D721Med (cell line): ENCODE measurements around the gene TLCD5.

ENCODE experiments used
- DNase-seq: peaks from one replicate; pipeline ENCODE4 v3.0.0; 2011; ENCODE audit warnings: low spot score; ENCODE audit not compliant: insufficient read length
- FAIRE-seq: peaks from 2 replicates; lab custom pipeline; 2011; peaks lifted over from hg19 to GRCh38; lab: Jason Lieb, UNC
- TF ChIP-seq, protein P1 (sequence below): IDR thresholded peaks from 2 replicates; pipeline ENCODE4 v1.5.1; 2012; ENCODE audit warnings: mild to moderate bottlenecking, control low read depth; ENCODE audit not compliant: insufficient read depth; ENCODE audit errors: missing control alignments

Gene TLCD5

GRCh38 chr11:120354779-120355178 lies 29.7 kb downstream of the TLCD5 start:
- FAIRE-seq (no peak), DNase-seq (no peak)
- TF ChIP-seq, protein P1, sequence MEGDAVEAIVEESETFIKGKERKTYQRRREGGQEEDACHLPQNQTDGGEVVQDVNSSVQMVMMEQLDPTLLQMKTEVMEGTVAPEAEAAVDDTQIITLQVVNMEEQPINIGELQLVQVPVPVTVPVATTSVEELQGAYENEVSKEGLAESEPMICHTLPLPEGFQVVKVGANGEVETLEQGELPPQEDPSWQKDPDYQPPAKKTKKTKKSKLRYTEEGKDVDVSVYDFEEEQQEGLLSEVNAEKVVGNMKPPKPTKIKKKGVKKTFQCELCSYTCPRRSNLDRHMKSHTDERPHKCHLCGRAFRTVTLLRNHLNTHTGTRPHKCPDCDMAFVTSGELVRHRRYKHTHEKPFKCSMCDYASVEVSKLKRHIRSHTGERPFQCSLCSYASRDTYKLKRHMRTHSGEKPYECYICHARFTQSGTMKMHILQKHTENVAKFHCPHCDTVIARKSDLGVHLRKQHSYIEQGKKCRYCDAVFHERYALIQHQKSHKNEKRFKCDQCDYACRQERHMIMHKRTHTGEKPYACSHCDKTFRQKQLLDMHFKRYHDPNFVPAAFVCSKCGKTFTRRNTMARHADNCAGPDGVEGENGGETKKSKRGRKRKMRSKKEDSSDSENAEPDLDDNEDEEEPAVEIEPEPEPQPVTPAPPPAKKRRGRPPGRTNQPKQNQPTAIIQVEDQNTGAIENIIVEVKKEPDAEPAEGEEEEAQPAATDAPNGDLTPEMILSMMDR, result no peak

DNA sequence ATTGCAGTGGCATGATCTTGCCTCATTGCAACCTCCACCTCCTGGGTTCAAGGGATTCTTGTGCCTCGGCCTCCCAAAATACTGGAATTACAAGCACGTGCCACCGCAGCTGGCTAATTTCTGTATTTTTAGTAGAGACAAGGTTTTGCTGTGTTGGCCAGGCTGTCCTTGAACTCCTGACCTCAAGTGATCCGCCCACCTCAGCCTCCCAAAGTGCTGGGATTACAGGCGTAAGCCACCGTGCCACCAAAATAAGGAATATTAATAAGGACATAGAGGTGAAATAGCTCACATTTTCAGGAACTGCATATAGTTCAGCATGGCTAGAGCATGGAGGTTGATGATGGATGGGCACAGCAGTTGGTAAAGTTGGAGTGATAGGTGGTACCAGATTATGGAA lies 32.5 kb downstream of the TLCD5 start:
- DNase-seq, result no peak
- TF ChIP-seq, protein P1, result no peak
- no peak for FAIRE-seq

DNA sequence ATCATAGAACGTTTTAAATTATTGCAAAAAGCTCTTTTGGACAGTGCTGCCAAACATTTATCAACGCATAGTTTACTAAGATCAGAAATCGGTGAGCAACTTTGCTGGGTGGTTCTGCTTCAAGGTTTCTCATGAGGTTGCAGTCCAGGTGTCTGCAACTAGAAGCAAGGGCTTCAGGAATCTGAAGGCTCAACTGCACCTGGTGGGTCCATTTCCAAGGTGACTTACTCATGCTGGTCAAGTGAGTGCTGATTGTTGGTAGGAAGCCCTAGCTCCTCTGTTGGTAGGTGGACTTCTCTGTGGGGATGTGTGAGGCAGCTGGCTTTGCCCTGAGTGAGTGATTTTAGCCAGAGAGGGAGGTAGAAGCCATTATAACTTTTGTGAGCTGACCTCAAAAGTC lies 33.6 kb downstream of the TLCD5 start:
- no peak for FAIRE-seq
- no peak for DNase-seq
- TF ChIP-seq, protein P1, result no peak

- TF ChIP-seq, protein P1, result no peak
- no peak for DNase-seq
- no peak for FAIRE-seq
Measured at GRCh38 chr11:120363436-120363835, 38.3 kb downstream of the TLCD5 start.

GRCh38 chr11:120365512-120365911 lies 40.4 kb downstream of the TLCD5 start:
- TF ChIP-seq, protein P1, result no peak
- DNase-seq (no peak), FAIRE-seq (no peak)

DNA sequence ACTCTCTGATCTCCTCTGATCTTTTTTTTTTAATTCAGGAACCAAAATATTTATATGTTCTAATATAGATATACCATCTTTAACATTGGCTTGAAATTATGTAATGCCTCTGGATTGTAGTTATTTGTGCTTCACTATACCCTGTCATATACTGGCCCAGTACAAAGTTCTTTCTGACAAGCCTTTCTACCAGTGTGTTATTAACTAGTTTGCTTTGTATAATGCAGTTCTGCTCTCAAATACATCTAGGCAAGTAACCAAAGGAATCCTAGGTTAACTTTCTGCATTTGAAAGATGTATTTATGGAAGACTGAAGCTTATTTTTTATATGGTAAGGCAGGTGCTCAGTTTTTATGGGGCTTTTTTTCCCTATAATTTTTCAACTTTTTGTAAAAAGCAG lies 47.2 kb downstream of the TLCD5 start:
- TF ChIP-seq, protein P1, result no peak
- FAIRE-seq, result no peak
- no peak for DNase-seq

DNA sequence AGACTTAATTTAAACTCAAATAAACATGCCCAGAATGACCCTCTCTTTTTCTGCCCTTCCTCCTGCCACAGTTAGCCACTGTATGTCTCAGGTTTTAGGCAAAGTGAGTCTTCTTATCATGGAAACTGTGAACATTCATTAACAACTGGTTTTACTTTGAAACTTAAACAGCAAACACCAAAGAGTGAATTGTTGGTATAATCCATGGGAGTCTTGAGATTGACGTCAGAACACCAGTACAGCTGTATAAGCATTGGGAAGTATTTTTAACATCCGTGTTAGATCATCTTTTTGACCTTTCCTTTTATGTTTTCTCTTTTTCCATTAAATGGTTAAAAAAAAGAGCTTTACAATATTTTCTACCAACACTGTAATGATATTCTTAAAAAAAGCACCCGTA lies 50.0 kb downstream of the TLCD5 start:
- FAIRE-seq (no peak), DNase-seq (no peak)
- TF ChIP-seq, protein P1, result no peak
